DMS114 treated with DMSO at 0.1 percent for 48 hours (cell line): Measurements from ENCODE around the gene PDGFC.
"Not testable (repeated sequence)": the region's sequence is repeated elsewhere in the genome, so short reads cannot be mapped to it uniquely, and the experiment has no call there.

Experiments used
- DNase-seq: peaks from one replicate; lab custom pipeline; 2025; ENCODE audit not compliant: unreplicated experiment; lab: John Stamatoyannopoulos, UW

PDGFC gene

DNA sequence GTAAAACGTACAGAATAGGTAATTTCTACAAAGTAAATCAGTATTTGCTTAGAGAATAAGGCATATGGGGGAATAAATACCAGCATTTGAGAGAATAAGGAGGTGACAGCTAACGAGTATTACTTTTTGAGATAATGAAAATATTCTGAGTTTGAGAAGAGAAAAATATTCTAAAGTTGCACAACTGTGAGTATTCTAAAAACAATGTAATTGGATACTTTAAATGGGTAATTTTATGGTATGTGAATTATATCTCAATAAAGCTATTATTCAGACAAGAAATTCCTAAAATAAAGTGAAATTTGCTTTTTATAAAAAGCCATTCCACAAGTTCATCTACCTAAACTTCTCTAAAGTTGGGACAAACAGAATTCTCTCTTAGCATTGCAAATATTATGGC lies 62.6 kb downstream of the PDGFC start:
- DNase-seq = no peak

GRCh38 chr4:156906325-156906724 lies 65.3 kb downstream of the PDGFC start:
- DNase-seq = no peak

GRCh38 chr4:156901871-156902270 lies 69.7 kb downstream of the PDGFC start:
- no peak for DNase-seq

DNA sequence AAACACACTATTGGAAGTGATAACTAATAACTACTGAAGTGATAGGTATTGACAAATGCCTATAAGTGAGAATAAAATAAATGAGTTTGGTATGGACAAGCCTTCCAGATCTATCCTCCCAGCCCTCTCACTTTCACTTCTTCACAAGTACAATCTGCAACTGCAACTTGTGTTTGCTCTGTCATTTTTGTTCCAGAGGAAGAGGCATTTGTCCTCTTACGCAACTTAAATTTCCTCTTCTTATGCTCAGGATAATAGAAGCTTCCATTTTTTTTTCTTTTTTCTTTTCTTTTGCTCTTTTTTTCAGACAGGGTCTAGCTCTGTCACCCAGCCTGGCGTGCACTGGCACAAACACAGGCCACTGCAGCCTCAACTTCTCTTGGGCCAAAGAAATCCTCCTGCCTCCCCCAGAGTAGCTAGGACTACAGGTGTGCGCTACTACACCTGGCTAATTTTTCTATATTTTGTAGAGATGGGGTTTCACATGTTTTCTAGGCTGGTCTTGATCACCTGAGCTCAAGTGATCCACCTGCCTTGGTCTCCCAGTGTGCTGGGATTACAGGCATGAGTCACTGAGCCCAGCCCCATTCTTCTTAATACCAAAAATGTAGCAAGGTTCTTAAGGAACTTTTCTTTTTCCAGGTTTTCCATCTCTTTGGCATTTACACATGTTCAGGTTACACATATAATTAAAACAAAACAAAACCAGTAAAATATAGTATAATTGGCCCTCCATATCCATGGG lies 73.1 kb downstream of the PDGFC start:
- DNase-seq = no peak

GRCh38 chr4:156896527-156896926 lies 75.1 kb downstream of the PDGFC start:
- no peak for DNase-seq

DNA sequence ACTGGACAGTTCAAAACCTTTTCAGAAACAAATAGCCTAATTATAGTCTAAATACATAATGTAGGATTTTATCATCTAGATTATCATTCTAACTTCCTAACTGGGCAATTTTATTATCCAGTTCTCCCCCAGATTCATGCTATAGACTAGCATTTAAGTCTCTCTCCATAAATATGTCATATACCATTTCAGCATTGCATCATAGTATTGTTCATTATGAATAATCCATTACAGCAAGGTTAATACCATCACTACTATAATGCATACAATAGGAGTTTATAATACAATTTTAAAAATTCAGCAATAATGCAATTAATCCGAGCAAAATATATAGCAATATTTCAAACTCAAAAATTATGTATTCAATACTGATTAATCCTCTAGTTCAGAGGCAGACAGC lies 77.4 kb downstream of the PDGFC start:
- no peak for DNase-seq

DNA sequence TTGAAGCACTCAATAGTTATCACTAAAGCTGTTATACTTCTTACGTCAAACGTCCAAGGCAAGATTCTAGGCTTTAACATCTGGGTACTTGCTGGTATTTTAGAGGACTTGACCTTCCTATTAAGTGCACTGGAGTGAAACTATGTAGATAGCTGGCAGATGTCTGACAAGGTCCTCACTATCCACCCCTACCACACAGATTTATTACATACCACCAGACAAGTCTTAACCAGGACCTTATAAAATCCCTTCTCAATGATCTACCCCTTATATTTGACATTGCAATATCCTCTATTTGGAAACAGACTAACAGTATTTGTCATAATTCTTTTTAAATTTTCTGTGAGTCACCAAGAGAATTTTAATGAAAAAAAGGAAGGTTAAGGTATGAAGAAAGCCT lies 78.8 kb downstream of the PDGFC start:
- DNase-seq = no peak

GRCh38 chr4:156889616-156890594 lies 81.7 kb downstream of the PDGFC start:
- DNase-seq = no peak

DNA sequence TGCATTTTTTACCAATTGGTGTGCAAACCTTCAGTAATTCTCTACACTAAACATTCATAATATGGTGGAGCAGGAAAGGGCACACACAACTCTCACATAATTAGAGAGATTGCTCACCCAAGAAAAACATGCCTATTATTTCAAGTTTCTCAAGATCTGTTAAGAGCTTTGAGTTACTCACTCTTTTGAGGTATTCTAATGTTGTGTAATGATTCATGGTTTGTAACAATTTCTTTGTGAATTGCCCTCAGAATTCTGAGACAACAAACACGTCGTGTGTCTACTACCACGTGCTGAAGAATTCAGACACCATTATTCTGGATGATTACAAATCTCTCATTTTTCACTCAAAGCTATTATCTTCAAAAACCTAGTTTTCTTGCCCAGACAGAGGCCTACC lies 82.8 kb downstream of the PDGFC start:
- DNase-seq = no peak

DNA sequence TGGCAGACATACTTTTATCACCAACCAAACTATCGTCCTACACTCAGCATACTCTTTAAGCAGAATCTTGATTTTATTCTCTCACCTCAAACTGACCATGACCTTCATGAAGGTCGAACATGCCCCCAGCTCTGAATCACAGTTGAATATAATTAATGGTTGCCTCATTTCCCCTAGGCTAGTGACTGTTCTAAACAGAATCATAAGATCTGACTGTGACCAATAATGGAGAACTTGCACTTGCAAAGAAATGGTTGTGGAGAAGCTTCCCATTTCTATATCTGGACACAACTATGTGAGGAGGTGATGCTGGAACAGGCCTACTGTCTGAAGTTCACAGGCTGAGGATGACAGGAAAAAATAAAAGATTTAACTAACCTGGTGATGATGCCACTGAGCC lies 85.1 kb downstream of the PDGFC start:
- DNase-seq = no peak

DNA sequence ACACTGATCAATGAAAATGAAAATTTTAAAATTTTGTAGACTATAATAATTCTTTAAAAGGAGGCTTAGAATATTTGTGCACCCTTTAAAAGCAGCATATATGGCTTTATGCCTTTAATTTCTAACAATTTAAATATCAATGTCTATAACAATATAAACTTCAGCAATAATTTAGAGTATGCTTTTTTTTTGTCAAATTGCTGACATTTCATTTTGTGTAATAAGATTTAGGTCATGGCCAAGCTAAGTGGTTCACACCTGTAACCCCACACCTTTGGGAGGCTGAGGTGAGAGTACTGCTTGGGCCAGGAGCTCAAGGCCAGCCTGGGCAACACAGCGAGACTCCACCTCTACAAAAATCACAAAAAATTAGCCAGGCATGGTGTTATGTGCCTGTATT lies 86.2 kb downstream of the PDGFC start:
- DNase-seq = no peak

- DNase-seq = no peak
Measured at GRCh38 chr4:156884183-156884582, 87.4 kb downstream of the PDGFC start.

DNA sequence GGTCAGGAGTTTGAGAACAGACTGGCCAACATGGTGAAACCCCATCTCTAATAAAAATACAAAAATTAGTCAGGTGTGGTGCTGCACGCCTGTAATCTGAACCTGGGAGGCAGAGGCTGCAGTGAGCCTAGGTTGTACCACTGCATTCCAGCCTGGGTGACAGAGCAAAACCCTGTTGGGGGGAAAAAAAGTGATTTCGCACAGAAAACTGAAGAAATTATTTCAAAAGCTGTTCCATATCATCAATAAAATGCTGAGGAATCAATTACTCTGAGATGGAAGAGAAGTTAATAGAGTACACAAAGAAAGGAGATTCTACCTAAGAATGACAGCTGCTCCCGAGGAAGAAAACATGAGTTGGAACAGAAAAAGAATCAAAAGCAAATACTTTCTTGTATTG lies 95.9 kb downstream of the PDGFC start:
- DNase-seq = no peak

GRCh38 chr4:156875055-156875454 lies 96.5 kb downstream of the PDGFC start:
- no peak for DNase-seq

GRCh38 chr4:156873799-156874198 lies 97.8 kb downstream of the PDGFC start:
- no peak for DNase-seq

DNA sequence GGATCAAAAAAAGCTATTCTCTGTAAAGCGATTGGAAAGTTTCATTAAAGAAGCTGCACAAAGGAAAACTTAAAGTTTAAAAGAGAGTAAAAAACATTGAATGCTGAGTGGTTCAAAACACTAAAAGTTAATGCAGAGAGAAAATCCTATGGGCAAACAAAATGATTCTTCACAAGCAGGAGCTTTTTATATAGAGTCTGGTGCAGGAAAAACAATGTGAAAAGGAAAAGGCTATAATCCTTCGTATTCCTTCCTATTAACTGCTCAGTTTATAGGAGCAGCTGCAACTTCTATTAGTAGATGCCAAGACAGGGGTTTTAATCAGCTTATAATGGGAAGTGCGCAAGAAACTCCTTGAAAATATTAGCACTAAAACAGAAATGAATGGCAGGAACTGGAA lies 100.7 kb downstream of the PDGFC start:
- DNase-seq = no peak

GRCh38 chr4:156870131-156870530 lies 101.5 kb downstream of the PDGFC start:
- no peak for DNase-seq

DNA sequence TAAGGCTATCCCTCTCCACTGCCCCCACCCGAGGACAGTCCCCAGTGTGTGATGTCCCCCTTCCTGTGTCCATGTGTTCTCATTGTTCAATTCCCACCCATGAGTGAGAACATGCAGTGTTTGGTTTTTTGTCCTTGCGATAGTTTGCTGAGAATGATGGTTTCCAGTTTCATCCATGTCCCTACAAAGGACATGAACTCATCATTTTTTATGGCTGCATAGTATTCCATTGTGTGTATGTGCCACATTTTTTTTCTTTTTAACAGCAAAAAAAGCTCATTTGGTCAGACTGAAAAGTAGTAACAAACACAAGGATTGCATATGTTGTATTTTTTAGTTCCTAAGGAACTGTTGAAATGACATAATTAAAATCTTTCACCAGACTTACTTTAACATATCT lies 105.5 kb downstream of the PDGFC start:
- not testable (repeated sequence) for DNase-seq

DNA sequence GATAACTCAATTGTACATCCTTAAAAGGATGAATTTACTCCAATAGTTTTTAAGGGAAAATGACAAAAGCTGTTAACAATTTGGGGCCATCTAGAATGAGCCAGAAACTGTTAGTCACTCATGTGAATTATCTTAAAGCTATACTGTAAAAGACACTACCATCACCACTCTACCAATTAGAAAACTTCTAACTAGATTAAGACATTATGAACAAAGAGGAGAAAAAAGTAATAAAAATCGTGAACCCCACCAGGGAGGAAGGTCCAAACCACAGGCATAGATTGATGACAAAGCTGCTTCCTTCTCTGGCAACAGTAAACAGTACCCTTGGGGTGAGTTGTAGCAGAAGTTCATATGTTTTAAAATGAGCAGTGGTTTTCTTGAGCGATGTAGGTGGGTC lies 106.1 kb downstream of the PDGFC start:
- no peak for DNase-seq

- no peak for DNase-seq
Measured at GRCh38 chr4:156858071-156858470, 113.5 kb downstream of the PDGFC start.

DNA sequence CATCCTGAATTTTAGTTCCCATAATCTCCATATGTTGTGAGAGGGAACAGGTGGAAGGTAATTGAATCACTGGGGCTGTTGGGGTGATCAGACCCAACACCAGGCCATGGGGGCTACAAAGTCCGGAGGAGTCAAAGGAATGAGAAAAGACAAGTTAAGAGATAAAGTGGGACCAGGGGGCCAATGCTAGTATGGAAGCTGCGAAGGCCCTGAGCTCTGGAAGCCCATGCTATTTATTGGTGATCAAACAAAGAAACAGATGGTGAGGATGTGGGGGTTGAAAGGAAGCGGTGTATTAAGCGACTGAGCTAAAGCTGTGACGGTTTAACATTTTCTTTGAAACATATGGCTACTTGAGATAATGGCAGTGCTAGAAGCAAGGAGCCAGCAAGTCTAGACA lies 132.8 kb downstream of the PDGFC start:
- DNase-seq = no peak

DNA sequence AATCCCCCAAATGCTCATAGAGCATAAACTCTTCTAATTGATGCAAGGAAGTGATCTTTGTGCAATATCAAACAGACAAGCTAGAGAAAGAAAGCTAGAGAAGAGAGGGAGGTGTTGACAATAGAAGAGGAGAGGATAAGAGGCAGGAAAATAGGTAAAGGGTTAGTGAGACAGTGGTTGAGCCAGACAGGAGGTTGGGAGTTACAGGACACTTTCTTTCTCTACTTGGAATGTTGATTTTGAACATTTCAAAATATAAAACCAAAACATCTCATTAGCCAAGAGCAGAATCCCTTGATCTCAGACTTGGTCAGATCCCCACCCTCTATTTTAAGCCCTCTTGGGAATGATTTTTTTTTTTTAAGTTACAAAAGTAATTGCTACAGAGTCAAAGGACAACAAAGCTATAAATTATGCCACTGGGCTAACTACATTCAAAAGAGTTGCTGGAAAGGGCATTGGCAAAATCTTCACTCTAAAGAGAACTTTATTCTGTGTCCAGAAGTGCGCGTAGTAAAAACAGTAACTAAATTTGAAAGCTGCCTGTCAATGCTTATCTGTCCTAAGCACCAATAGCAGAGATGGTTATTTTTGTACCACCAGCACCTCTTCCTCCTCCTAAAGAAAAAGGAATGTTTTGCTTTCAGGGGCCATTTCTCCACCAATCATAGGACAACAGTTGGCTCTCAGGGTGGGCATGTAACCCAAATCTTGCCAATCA lies 133.8 kb downstream of the PDGFC start:
- no peak for DNase-seq
